ENCODE results near the gene CABLES2.

CABLES2 gene

GRCh38 chr20:62350629-62351422 is 56.3 kb downstream of the CABLES2 start:
- no peak for DNase-seq (ENCODE audit: low read depth in 2 of 2)

- no peak for DNase-seq (ENCODE audit: low read depth in 2 of 2)
These were observed 56.9 kb downstream of the CABLES2 start for GRCh38 chr20:62350098-62350628.

GRCh38 chr20:62349556-62350097 is 57.5 kb downstream of the CABLES2 start:
- DNase-seq (ENCODE audit: low read depth in 2 of 2), result no peak

GRCh38 chr20:62348604-62349003 is 58.5 kb downstream of the CABLES2 start:
- DNase-seq (ENCODE audit: low read depth in 2 of 2), result no peak

GRCh38 chr20:62347445-62347844 is 59.6 kb downstream of the CABLES2 start:
- no peak for DNase-seq (ENCODE audit: low read depth in 2 of 2)

GRCh38 chr20:62347151-62347404 is 60.0 kb downstream of the CABLES2 start:
- DNase-seq (ENCODE audit: low read depth in 2 of 2), result no peak

- DNase-seq (ENCODE audit: low read depth in 2 of 2), result no peak
These were observed 60.5 kb downstream of the CABLES2 start for GRCh38 chr20:62346398-62347150.

GRCh38 chr20:62345681-62346370 is 61.3 kb downstream of the CABLES2 start:
- no peak for DNase-seq (ENCODE audit: low read depth in 2 of 2)

- DNase-seq (ENCODE audit: low read depth in 2 of 2), result no peak
These were observed 62.3 kb downstream of the CABLES2 start for GRCh38 chr20:62344782-62345181.

GRCh38 chr20:62344092-62344491 is 63.0 kb downstream of the CABLES2 start:
- DNase-seq (ENCODE audit: low read depth in 2 of 2), result no peak

GRCh38 chr20:62342910-62343309 is 64.2 kb downstream of the CABLES2 start:
- DNase-seq (ENCODE audit: low read depth in 2 of 2), result no peak

GRCh38 chr20:62339647-62340062 is 67.4 kb downstream of the CABLES2 start:
- no peak for DNase-seq (ENCODE audit: low read depth in 2 of 2)
